ENCODE measurements around the gene GPR162. TPM values are rescaled to one million over a fixed set of nuclear protein-coding genes. Genes with fewer than 3 reads are reported as not detected.
"Not testable (repeated sequence)": the region's sequence is repeated elsewhere in the genome, so short reads cannot be mapped to it uniquely, and the experiment has no call there.

Gene GPR162
- total RNA-seq, 1 donor from 2014 or later: not detected

- H3K27me3 ChIP-seq (ENCODE audit: control insufficient read depth, insufficient read depth, low read length): no peaks in the 10 kb centered on the region
- H3K4me3 ChIP-seq (ENCODE audit: low read depth, low read length): peak overlapping the region; percentile 91
- peaks cover 20% of the 10 kb centered on the region for H3K36me3 ChIP-seq (ENCODE audit: control insufficient read depth, insufficient read depth, low read length)
- TF ChIP-seq CTCF (IDR thresholded peaks at IDR 0.05; ENCODE audit: insufficient read depth, low read length, severe bottlenecking): peak; percentile 93
- FAIRE-seq: peak; percentile 36
- DNase-seq (ENCODE audit: low read depth): peak; percentile 61
Measured at GRCh38 chr12:6869049-6870021, 47.7 kb downstream of the GPR162 start.

- FAIRE-seq; DNase-seq (ENCODE audit: low read depth); H3K4me3 ChIP-seq (ENCODE audit: low read depth, low read length); H3K27me3 ChIP-seq (ENCODE audit: control insufficient read depth, insufficient read depth, low read length): not testable (repeated sequence)
- peaks cover 17% of the 10 kb centered on the region for H3K36me3 ChIP-seq (ENCODE audit: control insufficient read depth, insufficient read depth, low read length)
Measured at GRCh38 chr12:6870304-6870703, 48.7 kb downstream of the GPR162 start.

GRCh38 chr12:6871052-6871957, 49.7 kb downstream of the GPR162 start:
- DNase-seq (ENCODE audit: low read depth) (peak; percentile 76), FAIRE-seq (no peak)
- Histone ChIP-seq H3K36me3 (ENCODE audit: control insufficient read depth, insufficient read depth, low read length) (peaks cover 18% of the 10 kb centered on the region), H3K27me3 (ENCODE audit: control insufficient read depth, insufficient read depth, low read length) (no peaks in the 10 kb centered on the region), H3K4me3 (ENCODE audit: low read depth, low read length) (peak overlapping the region; percentile 54)
- TF ChIP-seq CTCF (IDR thresholded peaks at IDR 0.05; ENCODE audit: insufficient read depth, low read length, severe bottlenecking): no peak

- H3K27me3 ChIP-seq (ENCODE audit: control insufficient read depth, insufficient read depth, low read length): no peaks in the 10 kb centered on the region
- FAIRE-seq (no peak), DNase-seq (ENCODE audit: low read depth) (peak; percentile 53)
- TF ChIP-seq CTCF (IDR thresholded peaks at IDR 0.05; ENCODE audit: insufficient read depth, low read length, severe bottlenecking): peak; percentile 98
- peak overlapping the region; percentile 54 for H3K4me3 ChIP-seq (ENCODE audit: low read depth, low read length)
- peaks cover 18% of the 10 kb centered on the region for H3K36me3 ChIP-seq (ENCODE audit: control insufficient read depth, insufficient read depth, low read length)
Measured at GRCh38 chr12:6872073-6873048, 50.7 kb downstream of the GPR162 start.

GRCh38 chr12:6873094-6874014, 51.7 kb downstream of the GPR162 start, which contains the start of gene SPSB2:
Gene SPSB2 (minus strand): TSS chr12:6873303. CDS start chr12:6872901, 402 bp downstream.
- FAIRE-seq: no peak
- TF ChIP-seq CTCF (IDR thresholded peaks at IDR 0.05; ENCODE audit: insufficient read depth, low read length, severe bottlenecking): no peak
- H3K27me3 ChIP-seq (ENCODE audit: control insufficient read depth, insufficient read depth, low read length): no peaks in the 10 kb centered on the region

GRCh38 chr12:6874015-6874368, 52.4 kb downstream of the GPR162 start:
- H3K36me3 ChIP-seq (ENCODE audit: control insufficient read depth, insufficient read depth, low read length): peaks cover 15% of the 10 kb centered on the region
- not testable (repeated sequence) for DNase-seq (ENCODE audit: low read depth); FAIRE-seq; H3K4me3 ChIP-seq (ENCODE audit: low read depth, low read length); H3K27me3 ChIP-seq (ENCODE audit: control insufficient read depth, insufficient read depth, low read length)

More at GRCh38 chr12:6873094-6874014, 51.7 kb downstream of the GPR162 start, which contains the start of gene SPSB2:
- peak within 1 kb of the TSS; percentile 54 for H3K4me3 ChIP-seq (ENCODE audit: low read depth, low read length)
- peaks cover 18% of the 10 kb centered on the region for H3K36me3 ChIP-seq (ENCODE audit: control insufficient read depth, insufficient read depth, low read length)
- DNase-seq (ENCODE audit: low read depth): peak; percentile 78
